SU-DHL-6 (cell line): Measurements from ENCODE around the gene FAM171A1.

Experiments
- CTCF ChIP-seq: fragments of 200-600 bp; sonication (generic); IDR thresholded peaks from one replicate; pipeline ENCODE4 v1.5.1; 2017; ENCODE audit warnings: antibody characterized with exemption, mild to moderate bottlenecking, low read length, moderate library complexity; ENCODE audit not compliant: insufficient read depth, poor library complexity, severe bottlenecking
- EZH2phosphoT487 ChIP-seq: fragments of 200-600 bp; sonication (generic), shearing (Covaris generic); conservative IDR thresholded peaks from 2 replicates; pipeline ENCODE4 v1.6.1; 2018; ENCODE audit warnings: mild to moderate bottlenecking, antibody characterized with exemption, low read length, moderate library complexity, mixed read lengths

GRCh38 chr10:15419279-15419874 is 48.3 kb upstream of the FAM171A1 start:
- TF ChIP-seq CTCF = peak; percentile 89
- no peak for TF ChIP-seq EZH2phosphoT487
